IMR-90 (cell line): ENCODE results near the gene ZNF485.

Source experiments
- BHLHE40 ChIP-seq: fragments of 150-350 bp; IDR thresholded peaks from 2 replicates; pipeline ENCODE4 v1.6.1; 2016; ENCODE audit warnings: mild to moderate bottlenecking, low read depth, low read length
- CTCF ChIP-seq: conservative IDR thresholded peaks from 2 replicates; pipeline ENCODE4 v1.5.1; 2012; ENCODE audit warnings: mild to moderate bottlenecking, low read depth, low read length, improper control_type of control experiment
- NFE2L2 ChIP-seq: fragments of 150-350 bp; IDR thresholded peaks from 2 replicates; pipeline ENCODE4 v1.6.1; 2016; ENCODE audit warnings: low read depth, mild to moderate bottlenecking, low read length
- RAD21 ChIP-seq: IDR thresholded peaks from 2 replicates; pipeline ENCODE4 v1.6.1; 2012; ENCODE audit warnings: low read length, improper control_type of control experiment
- RCOR1 ChIP-seq: IDR thresholded peaks from 2 replicates; pipeline ENCODE4 v1.6.1; 2012; ENCODE audit warnings: mild to moderate bottlenecking, low read length, improper control_type of control experiment; ENCODE audit not compliant: insufficient replicate concordance
- SMC3 ChIP-seq: fragments of 150-350 bp; IDR thresholded peaks from 2 replicates; pipeline ENCODE4 v1.6.1; 2016; ENCODE audit warnings: low read depth, mild to moderate bottlenecking, antibody characterized with exemption, low read length, moderate library complexity

DNA sequence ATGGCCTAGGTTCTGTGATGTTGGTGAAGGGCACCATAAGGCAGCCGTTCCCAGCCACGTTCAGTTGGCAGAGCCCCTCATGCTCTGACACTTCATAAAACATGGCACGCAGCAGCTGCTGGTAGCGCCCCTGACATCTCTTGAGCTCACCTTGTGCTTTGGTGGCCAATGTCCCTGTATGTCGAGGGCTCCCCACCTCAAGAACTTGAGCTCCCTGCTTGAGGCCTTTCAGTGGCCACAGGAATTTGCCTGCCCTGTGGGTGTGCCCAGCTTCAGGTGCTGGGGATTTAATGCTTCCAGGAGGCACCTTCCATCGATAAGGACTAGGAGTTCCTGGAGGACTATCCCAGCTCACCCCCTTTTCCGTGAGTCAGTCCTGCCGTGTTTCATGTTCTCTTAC lies 52.0 kb downstream of the ZNF485 start:
- no peak for TF ChIP-seq CTCF
- TF ChIP-seq RAD21 = no peak
- no peak for TF ChIP-seq NFE2L2
- no peak for TF ChIP-seq SMC3
- no peak for TF ChIP-seq RCOR1
- TF ChIP-seq BHLHE40 = no peak
